H1 (cell line): ENCODE results near the gene NRXN3. TPM values are rescaled to one million over a fixed set of nuclear protein-coding genes. Genes with fewer than 3 reads are reported as not detected.

Experiments
- CTCF ChIA-PET: fragments of 300-600 bp; sonication (Branson Sonifier 250); formaldehyde crosslinking; loops from one replicate; lab custom pipeline; 2021; ENCODE audit not compliant: partially characterized antibody; lab: Charles Lee
- POLR2A ChIA-PET: fragments of 300-600 bp; sonication (Branson Sonifier 250); formaldehyde crosslinking; loops from one replicate; lab custom pipeline; 2021; ENCODE audit warnings: inconsistent platforms; ENCODE audit not compliant: partially characterized antibody; lab: Charles Lee
- DNase-seq, 2 experiments: peaks; one replicate each; pipeline versions ENCODE4 v3.0.0 to v3.0.0-alpha.2; 2010 to 2022; ENCODE audit warnings: low spot score in 2 of 2, low read depth in 1 of 2, mixed read lengths in 1 of 2
- FAIRE-seq: peaks from 2 replicates; lab custom pipeline; 2011; peaks lifted over from hg19 to GRCh38; lab: Jason Lieb, UNC
- H2AFZ ChIP-seq: 2 replicates; pipeline ENCODE4 v1.8.1; 2012; ENCODE audit warnings: low read length, inconsistent platforms
- H2AK5ac ChIP-seq: 2 replicates; pipeline ENCODE4 v1.6.1; 2013; ENCODE audit warnings: low read depth, low read length
- H2BK120ac ChIP-seq: replicated peaks from 2 replicates; pipeline ENCODE3; 2013; ENCODE audit warnings: low read depth, low read length, inconsistent platforms
- H2BK12ac ChIP-seq: 2 replicates; pipeline ENCODE4 v1.6.1; 2013; ENCODE audit warnings: low read depth, low read length
- H2BK15ac ChIP-seq: 2 replicates; pipeline ENCODE4 v1.6.1; 2013; ENCODE audit warnings: low read length
- H2BK20ac ChIP-seq: 2 replicates; pipeline ENCODE4 v1.6.1; 2013; ENCODE audit warnings: low read length
- H2BK5ac ChIP-seq: 2 replicates; pipeline ENCODE4 v1.6.1; 2013; ENCODE audit warnings: low read depth, low read length
- H3K14ac ChIP-seq: 2 replicates; pipeline ENCODE4 v1.6.1; 2013; ENCODE audit warnings: inconsistent platforms; ENCODE audit not compliant: insufficient read length
- H3K18ac ChIP-seq: 2 replicates; pipeline ENCODE4 v1.6.1; 2013; ENCODE audit warnings: low read length; ENCODE audit errors: extremely low read depth
- H3K23ac ChIP-seq: 2 replicates; pipeline ENCODE4 v1.6.1; 2013; ENCODE audit warnings: inconsistent platforms; ENCODE audit not compliant: insufficient read length
- H3K23me2 ChIP-seq: 2 replicates; pipeline ENCODE4 v1.6.1; 2013; ENCODE audit warnings: low read depth, low read length
- H3K27ac ChIP-seq: 2 replicates; pipeline ENCODE4 v1.6.1; 2011; ENCODE audit warnings: low read depth, low read length, inconsistent platforms
- H3K27me3 ChIP-seq, 4 experiments: replicated peaks in 1 of 4; 1 replicate in 1 of 4; 2 replicates in 3 of 4; pipeline versions ENCODE4 v1.6.1 to v1.8.1; 2011 to 2013; ENCODE audit warnings: low read length in 3 of 4, mild to moderate bottlenecking in 3 of 4, inconsistent platforms in 2 of 4, mixed read lengths in 2 of 4, moderate library complexity in 1 of 4; ENCODE audit not compliant: control insufficient read depth in 3 of 4, insufficient read depth in 3 of 4; ENCODE audit errors: extremely low read depth in 1 of 4
- H3K36me3 ChIP-seq, 4 experiments: 2 replicates each; pipeline versions ENCODE4 v1.6.1 to v1.8.1; 2011 to 2013; ENCODE audit warnings: mild to moderate bottlenecking in 4 of 4, low read length in 3 of 4, moderate library complexity in 2 of 4, control low read depth in 1 of 4, inconsistent platforms in 1 of 4; ENCODE audit not compliant: insufficient read depth in 4 of 4, control insufficient read depth in 2 of 4
- H3K4ac ChIP-seq: replicated peaks from 2 replicates; pipeline ENCODE3; 2013; ENCODE audit warnings: low read length, low read depth, mixed read lengths, inconsistent platforms; ENCODE audit not compliant: insufficient read length
- H3K4me1 ChIP-seq, 4 experiments: replicated peaks in 1 of 4; 1 replicate in 1 of 4; 2 replicates in 3 of 4; pipeline versions ENCODE4 v1.6.1 to v1.8.1; 2011 to 2013; ENCODE audit warnings: low read length in 3 of 4, inconsistent platforms in 2 of 4, mixed read lengths in 1 of 4; ENCODE audit not compliant: insufficient read depth in 4 of 4, control insufficient read depth in 3 of 4
- H3K4me2 ChIP-seq, 2 experiments: 2 replicates each; pipeline versions ENCODE4 v1.6.1 to v1.8.1; 2011 to 2013; ENCODE audit warnings: low read depth in 2 of 2, low read length in 2 of 2, control low read depth in 1 of 2, inconsistent platforms in 1 of 2, mild to moderate bottlenecking in 1 of 2; ENCODE audit not compliant: insufficient read depth in 1 of 2
- H3K4me3 ChIP-seq, 4 experiments: fragments of 200-600, 300-600 bp in 1 of 4; sonication (generic), shearing (Covaris generic), sonication (Bioruptor Twin) in 1 of 4; 2 replicates each; pipeline versions ENCODE4 v1.5.1 to v1.8.1; 2011 to 2016; ENCODE audit warnings: low read length in 4 of 4, low read depth in 3 of 4, control low read depth in 2 of 4, inconsistent platforms in 2 of 4, mild to moderate bottlenecking in 2 of 4, mixed read lengths in 1 of 4, moderate library complexity in 1 of 4; ENCODE audit not compliant: insufficient read depth in 2 of 4; ENCODE audit errors: extremely low read depth in 1 of 4
- H3K56ac ChIP-seq: replicated peaks from 2 replicates; pipeline ENCODE3; 2013; ENCODE audit warnings: low read depth, mild to moderate bottlenecking, mixed read lengths, low read length, inconsistent platforms; ENCODE audit not compliant: insufficient read length
- H3K79me1 ChIP-seq: 2 replicates; pipeline ENCODE4 v1.6.1; 2013; ENCODE audit warnings: low read depth, low read length, control low read depth
- H3K79me2 ChIP-seq, 2 experiments: 2 replicates each; pipeline versions ENCODE4 v1.6.1 to v1.8.1; 2012 to 2013; ENCODE audit warnings: low read length in 2 of 2, mild to moderate bottlenecking in 2 of 2, inconsistent platforms in 1 of 2; ENCODE audit not compliant: insufficient read depth in 2 of 2, control insufficient read depth in 1 of 2
- H3K9ac ChIP-seq, 4 experiments: replicated peaks in 1 of 4; 1 replicate in 1 of 4; 2 replicates in 3 of 4; pipeline versions ENCODE4 v1.6.1 to v1.8.1; 2011 to 2013; ENCODE audit warnings: low read depth in 3 of 4, low read length in 3 of 4, control low read depth in 2 of 4, mild to moderate bottlenecking in 2 of 4, moderate library complexity in 2 of 4, inconsistent platforms in 1 of 4; ENCODE audit errors: extremely low read depth in 1 of 4
- H3K9me3 ChIP-seq, 2 experiments: 2 replicates each; pipeline versions ENCODE4 v1.6.1 to v1.8.1; 2012 to 2013; ENCODE audit warnings: mild to moderate bottlenecking in 2 of 2, moderate library complexity in 2 of 2, control low read depth in 1 of 2, inconsistent platforms in 1 of 2, low read depth in 1 of 2, low read length in 1 of 2, mixed read lengths in 1 of 2; ENCODE audit not compliant: insufficient read depth in 2 of 2
- H4K20me1 ChIP-seq, 2 experiments: replicated peaks in 1 of 2; 2 replicates each; pipeline versions ENCODE3 to v1.8.1; 2011 to 2013; ENCODE audit warnings: inconsistent platforms in 2 of 2, low read length in 2 of 2, mild to moderate bottlenecking in 1 of 2; ENCODE audit not compliant: insufficient read depth in 2 of 2, control insufficient read depth in 1 of 2
- H4K5ac ChIP-seq: 2 replicates; pipeline ENCODE4 v1.6.1; 2013; ENCODE audit warnings: low read length, low read depth, mixed read lengths, inconsistent platforms; ENCODE audit not compliant: insufficient read length
- H4K8ac ChIP-seq: 2 replicates; pipeline ENCODE4 v1.8.0; 2013; ENCODE audit warnings: mild to moderate bottlenecking, moderate library complexity, low read length, inconsistent platforms; ENCODE audit not compliant: insufficient read depth; ENCODE audit errors: extremely low read depth
- H4K91ac ChIP-seq: replicated peaks from 2 replicates; pipeline ENCODE3; 2013; ENCODE audit warnings: low read length, mixed read lengths, inconsistent platforms; ENCODE audit not compliant: insufficient read length
- KDM4A ChIP-seq: IDR thresholded peaks from one replicate; pipeline ENCODE4 v1.7.1; 2012; ENCODE audit warnings: low read depth, mild to moderate bottlenecking, moderate library complexity, low read length, inconsistent platforms; ENCODE audit not compliant: severe bottlenecking
- WGBS, 2 experiments: shearing (Covaris generic) in 1 of 2; methylation state at CpG; one replicate each; pipeline versions ENCODE4 v1.1.6 to v1.1.7; 2013 to 2015; ENCODE audit warnings: low lambda C conversion rate in 2 of 2, mixed read lengths in 2 of 2, inconsistent platforms in 1 of 2, low coverage in 1 of 2, missing lambda C conversion rate in 1 of 2; ENCODE audit not compliant: insufficient replicate concordance in 2 of 2, insufficient coverage in 1 of 2, insufficient read length in 1 of 2; ENCODE audit errors: extremely low coverage in 1 of 2, missing lambda C conversion rate in 1 of 2; 5-methylcytosine and 5-hydroxymethylcytosine counted together
- polyA plus RNA-seq, 7 experiments: library from polyadenylated mRNA; depleted of rRNA in 3 of 7; stranded (reverse) in 5 of 7; unstranded in 2 of 7; fragments of >200 nt in 5 of 7; fragments of 200-250 nt in 2 of 7; gene quantifications; 1 replicate in 5 of 7; 2 replicates in 1 of 7; 4 replicates in 1 of 7; pipeline versions ENCODE4 v1.2.1 to v1.2.3, GENCODE V29; 2011 to 2013; ENCODE audit warnings: missing spikeins in 2 of 7, mixed read lengths in 2 of 7
- total RNA-seq: library from RNA; stranded (reverse); fragmentation: NEBNext Ultra II Directional; extraction: Animal tissue kit (Norgen Biotek cat#: 25700); gene quantifications from 2 replicates; pipeline ENCODE4 v1.2.1, GENCODE V29; 2021

NRXN3 gene
- total and polyA plus RNA-seq, 2 of the 8 experiments (the other 6 are each of a cell fraction or from before 2014, with no cell fraction given) = 2.6 to 4.1 TPM

DNA sequence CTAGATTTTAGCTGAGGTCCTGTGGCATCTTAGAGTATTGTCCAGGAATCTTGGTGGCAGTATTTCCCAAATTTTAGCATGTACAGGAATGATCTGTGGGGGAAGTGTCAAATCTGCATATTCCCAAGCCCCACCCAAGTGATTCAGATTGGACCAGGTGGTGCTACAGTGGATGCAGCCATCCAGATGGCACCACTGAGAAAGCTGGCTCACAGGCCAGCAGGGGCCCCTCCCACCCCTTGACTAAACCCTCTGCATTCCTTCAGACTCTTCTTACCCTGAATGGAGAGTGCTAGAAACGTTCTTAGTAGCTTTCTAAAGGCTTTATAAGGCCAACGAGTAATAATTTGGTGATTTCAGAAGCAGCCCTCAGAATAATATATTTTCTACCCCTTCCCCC, 255.2 kb downstream of the NRXN3 start:
- CTCF ChIA-PET = interaction anchor here (0.5 to 1.1 kb wide), 4 partner anchors 13 to 385 kb away, joined by 3 to 5 read pairs (median 3); no protein-coding TSS in a partner anchor
- no peak overlapping the region for H2AK5ac ChIP-seq
- DNase-seq = no peak
- H2BK120ac ChIP-seq = no peak overlapping the region
- FAIRE-seq = no peak
- no peaks in the 10 kb centered on the region for H3K27me3 ChIP-seq
- no peak overlapping the region for H3K56ac ChIP-seq
- no peak overlapping the region for H3K23ac ChIP-seq
- H4K91ac ChIP-seq = no peak overlapping the region
- H3K27ac ChIP-seq = no peak overlapping the region
- no peaks in the 10 kb centered on the region; a peak in 1 of 7 replicates for H3K4me1 ChIP-seq
- no peak overlapping the region for H2AFZ ChIP-seq
- POLR2A ChIA-PET = no interaction called here
- H2BK12ac ChIP-seq = no peak overlapping the region
- H4K5ac ChIP-seq = no peak overlapping the region
- no peak overlapping the region for H3K18ac ChIP-seq
- H4K20me1 ChIP-seq = no peaks in the 10 kb centered on the region
- H3K4me3 ChIP-seq = no peak overlapping the region
- no peak overlapping the region for H4K8ac ChIP-seq
- H3K9me3 ChIP-seq = no peaks in the 10 kb centered on the region
- no peak overlapping the region for H2BK20ac ChIP-seq
- no peaks in the 10 kb centered on the region for H3K79me1 ChIP-seq
- H2BK5ac ChIP-seq = no peak overlapping the region
- WGBS, 2 experiments = 72% methylated on average over 2 of the region's 2 CpGs; no CpG with 5 or more reads in 1 of the 2 experiments
- H3K79me2 ChIP-seq = no peaks in the 10 kb centered on the region
- no peak overlapping the region for H3K9ac ChIP-seq
- no peak overlapping the region for H3K4me2 ChIP-seq
- H3K14ac ChIP-seq = no peak overlapping the region
- H2BK15ac ChIP-seq = no peak overlapping the region
- no peaks in the 10 kb centered on the region for H3K23me2 ChIP-seq
- H3K4ac ChIP-seq = no peak overlapping the region
- H3K36me3 ChIP-seq = no peaks in the 10 kb centered on the region
- TF ChIP-seq KDM4A = no peak
